Kidney epithelial cell (primary cell): ENCODE data around the gene MTA1. TPM values are rescaled to one million over a fixed set of nuclear protein-coding genes. Genes with fewer than 3 reads are reported as not detected.

ENCODE experiments used
- DNase-seq: peaks from one replicate; pipeline ENCODE4 v3.0.0-alpha.2; 2010; ENCODE audit warnings: low read depth
- H3K27me3 ChIP-seq: 2 replicates; pipeline ENCODE4 v1.6.0; 2011; ENCODE audit warnings: low read length; ENCODE audit not compliant: control insufficient read depth, insufficient read depth
- H3K36me3 ChIP-seq: 2 replicates; pipeline ENCODE4 v1.5.1; 2011; ENCODE audit warnings: low read length; ENCODE audit not compliant: control insufficient read depth, insufficient read depth
- H3K4me3 ChIP-seq: 2 replicates; pipeline ENCODE4 v1.5.1; 2011; ENCODE audit warnings: low read depth, mild to moderate bottlenecking, control low read depth, low read length
- total RNA-seq: library from RNA; depleted of rRNA; stranded (reverse); fragments of >200 nt; gene quantifications from 2 replicates; pipeline ENCODE4 v1.2.3, GENCODE V29; 2015
- TF ChIP-seq, protein P1 (sequence below): IDR thresholded peaks from 2 replicates; pipeline ENCODE4 v1.5.1; 2011; ENCODE audit warnings: mild to moderate bottlenecking, moderate library complexity, low read length, control low read depth, inconsistent platforms; ENCODE audit not compliant: insufficient read depth, poor library complexity, severe bottlenecking

MTA1 gene
- total RNA-seq, 1 donor from 2014 or later, result 68.3 TPM

DNA sequence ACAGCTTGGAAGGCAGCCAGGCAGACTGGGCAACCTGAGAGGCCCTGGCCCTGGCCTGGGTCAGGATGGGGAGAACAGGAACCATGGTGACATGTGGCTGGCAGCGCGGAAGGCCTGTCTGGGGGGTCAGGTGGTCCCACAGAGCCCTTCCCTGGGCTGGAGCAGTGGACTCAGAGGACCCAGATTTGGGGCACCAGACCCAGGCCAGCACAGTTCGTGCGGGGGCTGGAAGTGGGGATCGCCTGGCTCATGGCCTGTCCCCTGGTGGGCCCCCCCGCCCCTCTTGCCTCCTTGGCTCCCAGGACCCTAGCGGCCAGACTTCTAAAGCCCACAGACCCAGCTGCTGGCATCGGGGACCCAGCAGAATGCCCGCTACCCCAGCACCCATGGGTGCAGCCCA lies 21.4 kb downstream of the MTA1 start:
- TF ChIP-seq, protein P1, sequence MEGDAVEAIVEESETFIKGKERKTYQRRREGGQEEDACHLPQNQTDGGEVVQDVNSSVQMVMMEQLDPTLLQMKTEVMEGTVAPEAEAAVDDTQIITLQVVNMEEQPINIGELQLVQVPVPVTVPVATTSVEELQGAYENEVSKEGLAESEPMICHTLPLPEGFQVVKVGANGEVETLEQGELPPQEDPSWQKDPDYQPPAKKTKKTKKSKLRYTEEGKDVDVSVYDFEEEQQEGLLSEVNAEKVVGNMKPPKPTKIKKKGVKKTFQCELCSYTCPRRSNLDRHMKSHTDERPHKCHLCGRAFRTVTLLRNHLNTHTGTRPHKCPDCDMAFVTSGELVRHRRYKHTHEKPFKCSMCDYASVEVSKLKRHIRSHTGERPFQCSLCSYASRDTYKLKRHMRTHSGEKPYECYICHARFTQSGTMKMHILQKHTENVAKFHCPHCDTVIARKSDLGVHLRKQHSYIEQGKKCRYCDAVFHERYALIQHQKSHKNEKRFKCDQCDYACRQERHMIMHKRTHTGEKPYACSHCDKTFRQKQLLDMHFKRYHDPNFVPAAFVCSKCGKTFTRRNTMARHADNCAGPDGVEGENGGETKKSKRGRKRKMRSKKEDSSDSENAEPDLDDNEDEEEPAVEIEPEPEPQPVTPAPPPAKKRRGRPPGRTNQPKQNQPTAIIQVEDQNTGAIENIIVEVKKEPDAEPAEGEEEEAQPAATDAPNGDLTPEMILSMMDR, result no peak
- Histone ChIP-seq H3K27me3 (no peaks in the 10 kb centered on the region), H3K4me3 (no peak overlapping the region), H3K36me3 (no peaks in the 10 kb centered on the region)
- DNase-seq, result no peak

DNA sequence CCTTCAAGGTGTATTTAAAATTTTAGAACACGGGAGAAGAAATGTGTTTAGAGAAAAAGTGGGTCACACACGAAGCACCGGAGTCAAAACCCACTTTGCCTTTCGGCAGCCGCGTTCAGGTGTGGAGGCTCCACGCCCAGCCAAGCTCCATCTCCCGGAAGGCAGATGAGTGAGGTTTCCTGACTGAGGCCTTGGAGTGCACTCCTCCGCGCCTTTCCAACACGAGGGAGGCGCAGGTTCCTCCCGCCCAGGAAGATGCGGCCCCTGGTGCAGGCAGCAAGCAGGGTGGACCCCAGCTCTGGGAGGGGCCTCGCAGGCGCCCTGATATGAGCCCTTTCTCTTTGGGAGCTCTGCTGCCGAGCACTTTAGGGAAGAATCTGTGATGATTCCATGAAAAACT lies 22.5 kb downstream of the MTA1 start:
- no peaks in the 10 kb centered on the region for H3K27me3 ChIP-seq
- H3K4me3 ChIP-seq, result no peak overlapping the region
- TF ChIP-seq, protein P1, result no peak
- H3K36me3 ChIP-seq, result no peaks in the 10 kb centered on the region
- DNase-seq, result no peak

GRCh38 chr14:105442834-105443233 lies 23.2 kb downstream of the MTA1 start:
- no peak overlapping the region for H3K4me3 ChIP-seq
- H3K27me3 ChIP-seq, result no peaks in the 10 kb centered on the region
- no peaks in the 10 kb centered on the region for H3K36me3 ChIP-seq
- DNase-seq, result no peak
- TF ChIP-seq, protein P1, result no peak

GRCh38 chr14:105444859-105445258 lies 25.2 kb downstream of the MTA1 start:
- TF ChIP-seq, protein P1, result no peak
- Histone ChIP-seq H3K36me3 (no peaks in the 10 kb centered on the region), H3K27me3 (no peaks in the 10 kb centered on the region), H3K4me3 (no peak overlapping the region)
- no peak for DNase-seq

- TF ChIP-seq, protein P1, result no peak
- no peaks in the 10 kb centered on the region for H3K36me3 ChIP-seq
- H3K4me3 ChIP-seq, result no peak overlapping the region
- H3K27me3 ChIP-seq, result no peaks in the 10 kb centered on the region
- no peak for DNase-seq
Observed at GRCh38 chr14:105445290-105445689, 25.7 kb downstream of the MTA1 start.
